HL-60 (cell line): ENCODE results near the gene C1orf21.

Experiments used
- DNase-seq, 2 experiments: peaks; one replicate each; pipeline ENCODE4 v3.0.0-alpha.2; 2010 to 2020; ENCODE audit warnings: low read depth in 1 of 2, low spot score in 1 of 2
- H3K27ac ChIP-seq: fragments of 250-450 bp; sonication (Bioruptor Pico); replicated peaks from 2 replicates; pipeline ENCODE4 v1.5.1; 2020; ENCODE audit warnings: mild to moderate bottlenecking, moderate library complexity
- H3K27me3 ChIP-seq: fragments of 250-450 bp; sonication (Bioruptor Pico); 2 replicates; pipeline ENCODE4 v1.5.1; 2021; ENCODE audit warnings: mild to moderate bottlenecking, moderate library complexity; ENCODE audit not compliant: insufficient read depth, poor library complexity, severe bottlenecking
- H3K4me3 ChIP-seq: replicated peaks from 2 replicates; pipeline ENCODE4 v1.5.1; 2011; ENCODE audit warnings: mild to moderate bottlenecking, control low read depth, low read length; ENCODE audit not compliant: insufficient read depth
- CTCF ChIP-seq: IDR thresholded peaks from one replicate; pipeline ENCODE4 v1.5.1; 2011; ENCODE audit warnings: low read length, control low read depth, inconsistent platforms; ENCODE audit not compliant: insufficient read depth
- GABPA ChIP-seq: IDR thresholded peaks from 2 replicates; pipeline ENCODE4 v1.6.1; 2012; ENCODE audit warnings: low read depth
- POLR2AphosphoS5 ChIP-seq: IDR thresholded peaks from 2 replicates; pipeline ENCODE4 v1.6.1; 2012; ENCODE audit warnings: low read depth
- REST ChIP-seq: IDR thresholded peaks from 2 replicates; pipeline ENCODE4 v1.6.1; 2012; ENCODE audit warnings: low read depth; ENCODE audit not compliant: insufficient replicate concordance
- SPI1 ChIP-seq: IDR thresholded peaks from 2 replicates; pipeline ENCODE4 v1.6.1; 2012; ENCODE audit warnings: low read depth, mild to moderate bottlenecking, borderline replicate concordance

C1orf21 gene

GRCh38 chr1:184635347-184635979 is 248.6 kb downstream of the C1orf21 start:
- Histone ChIP-seq H3K4me3 (no peak overlapping the region), H3K27ac (no peak overlapping the region), H3K27me3 (no peaks in the 10 kb centered on the region)
- TF ChIP-seq REST (no peak), SPI1 (no peak), CTCF (no peak), POLR2AphosphoS5 (no peak), GABPA (no peak)
- DNase-seq, result no peak

GRCh38 chr1:184635980-184636431 is 249.2 kb downstream of the C1orf21 start:
- no peak for TF ChIP-seq SPI1
- no peak for TF ChIP-seq POLR2AphosphoS5
- TF ChIP-seq GABPA, result no peak
- TF ChIP-seq REST, result no peak
- no peak for TF ChIP-seq CTCF
- H3K27ac ChIP-seq, result no peak overlapping the region
- no peaks in the 10 kb centered on the region for H3K27me3 ChIP-seq
- DNase-seq, result no peak
- H3K4me3 ChIP-seq, result no peak overlapping the region

- H3K27me3 ChIP-seq, result no peaks in the 10 kb centered on the region
Observed at GRCh38 chr1:184637664-184638240, 250.9 kb downstream of the C1orf21 start.

More at GRCh38 chr1:184637664-184638240, 250.9 kb downstream of the C1orf21 start:
- Histone ChIP-seq H3K27ac (no peak overlapping the region), H3K4me3 (no peak overlapping the region)
- no peak for DNase-seq
- TF ChIP-seq CTCF (no peak), REST (no peak), SPI1 (no peak), POLR2AphosphoS5 (no peak)
